ENCODE data around the gene RNF224. TPM values are rescaled to one million over a fixed set of nuclear protein-coding genes. Genes with fewer than 3 reads are reported as not detected.
"Not testable (repeated sequence)": the region's sequence is repeated elsewhere in the genome, so short reads cannot be mapped to it uniquely, and the experiment has no call there.

RNF224 gene
- polyA plus RNA-seq, 4 donors = 0.03 to 83.7 TPM; not detected in 2

DNA sequence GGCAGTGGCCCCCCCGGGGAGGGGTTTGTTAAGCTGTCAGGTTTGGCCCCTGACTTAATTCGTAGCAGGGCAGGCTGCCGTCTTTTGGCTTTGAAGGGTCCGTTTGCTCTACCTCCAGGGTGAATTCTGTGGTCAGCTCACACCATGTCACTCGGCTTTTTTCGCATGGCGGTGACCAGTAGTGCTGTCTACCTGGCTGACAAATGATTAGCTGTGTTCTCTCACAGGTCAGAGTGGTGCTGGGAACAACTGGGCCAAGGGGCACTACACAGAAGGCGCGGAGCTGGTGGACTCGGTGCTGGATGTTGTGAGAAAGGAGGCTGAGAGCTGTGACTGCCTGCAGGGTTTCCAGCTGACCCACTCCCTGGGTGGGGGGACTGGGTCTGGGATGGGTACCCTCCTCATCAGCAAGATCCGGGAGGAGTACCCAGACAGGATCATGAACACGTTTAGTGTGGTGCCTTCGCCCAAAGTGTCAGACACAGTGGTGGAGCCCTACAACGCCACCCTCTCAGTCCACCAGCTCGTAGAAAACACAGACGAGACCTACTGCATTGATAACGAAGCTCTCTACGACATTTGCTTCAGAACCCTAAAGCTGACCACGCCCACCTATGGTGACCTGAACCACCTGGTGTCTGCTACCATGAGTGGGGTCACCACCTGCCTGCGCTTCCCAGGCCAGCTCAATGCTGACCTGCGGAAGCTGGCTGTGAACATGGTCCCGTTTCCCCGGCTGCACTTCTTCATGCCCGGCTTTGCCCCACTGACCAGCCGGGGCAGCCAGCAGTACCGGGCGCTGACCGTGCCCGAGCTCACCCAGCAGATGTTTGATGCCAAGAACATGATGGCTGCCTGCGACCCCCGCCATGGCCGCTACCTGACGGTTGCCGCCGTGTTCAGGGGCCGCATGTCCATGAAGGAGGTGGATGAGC lies 15.2 kb downstream of the RNF224 start:
- Histone ChIP-seq H3K9me3 (ENCODE audit: control insufficient read depth in 2 of 2, insufficient read depth in 1 of 2, low read depth in 1 of 2, low read length in 1 of 2) (no peaks in the 10 kb centered on the region), H3K27ac (ENCODE audit: low read depth in 1 of 3, low read length in 2 of 3) (peak overlapping the region; percentile 82 to 96 (median 89)), H3K27me3 (ENCODE audit: control insufficient read depth in 3 of 3, insufficient read depth in 3 of 3, low read length in 3 of 3) (no peaks in the 10 kb centered on the region), H3K4me3 (ENCODE audit: low read depth in 1 of 3, low read length in 3 of 3) (peak overlapping the region; percentile 88 to 96 (median 91)), H3K36me3 (ENCODE audit: control insufficient read depth in 3 of 3, insufficient read depth in 2 of 3, low read depth in 1 of 3, low read length in 3 of 3) (peaks cover 4 to 39% (median 9%) of the 10 kb centered on the region in 3 donors), H3K4me1 (ENCODE audit: control insufficient read depth in 3 of 3, insufficient read depth in 2 of 3, low read depth in 1 of 3, low read length in 2 of 3) (peaks cover 0 to 49% (median 4%) of the 10 kb centered on the region in 3 donors)
- no peak for FAIRE-seq
- DNase-seq = no peak
- 16 to 60% (median 35%) methylated on average over 36 of the region's 36 CpGs for WGBS, 3 donors

DNA sequence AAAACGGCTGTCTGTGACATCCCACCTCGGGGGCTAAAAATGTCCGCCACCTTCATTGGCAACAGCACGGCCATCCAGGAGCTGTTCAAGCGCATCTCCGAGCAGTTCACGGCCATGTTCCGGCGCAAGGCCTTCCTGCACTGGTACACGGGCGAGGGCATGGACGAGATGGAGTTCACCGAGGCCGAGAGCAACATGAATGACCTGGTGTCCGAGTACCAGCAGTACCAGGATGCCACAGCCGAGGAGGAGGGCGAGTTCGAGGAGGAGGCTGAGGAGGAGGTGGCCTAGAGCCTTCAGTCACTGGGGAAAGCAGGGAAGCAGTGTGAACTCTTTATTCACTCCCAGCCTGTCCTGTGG lies 15.9 kb downstream of the RNF224 start:
- not testable (repeated sequence) for H3K9me3 ChIP-seq (ENCODE audit: control insufficient read depth in 2 of 2, insufficient read depth in 1 of 2, low read depth in 1 of 2, low read length in 1 of 2); DNase-seq; H3K27ac ChIP-seq (ENCODE audit: low read depth in 1 of 3, low read length in 2 of 3); FAIRE-seq; H3K27me3 ChIP-seq (ENCODE audit: control insufficient read depth in 3 of 3, insufficient read depth in 3 of 3, low read length in 3 of 3)
- 51 to 83% (median 67%) methylated on average over 15 to 18 of the region's 18 CpGs for WGBS, 3 donors
- Histone ChIP-seq H3K4me3 (ENCODE audit: low read depth in 1 of 3, low read length in 3 of 3) (peak overlapping the region in 2 of 3 donors; percentile 91 to 96), H3K36me3 (ENCODE audit: control insufficient read depth in 3 of 3, insufficient read depth in 2 of 3, low read depth in 1 of 3, low read length in 3 of 3) (peaks cover 4 to 36% (median 9%) of the 10 kb centered on the region in 3 donors), H3K4me1 (ENCODE audit: control insufficient read depth in 3 of 3, insufficient read depth in 2 of 3, low read depth in 1 of 3, low read length in 2 of 3) (peaks cover 0 to 42% (median 4%) of the 10 kb centered on the region in 3 donors)

DNA sequence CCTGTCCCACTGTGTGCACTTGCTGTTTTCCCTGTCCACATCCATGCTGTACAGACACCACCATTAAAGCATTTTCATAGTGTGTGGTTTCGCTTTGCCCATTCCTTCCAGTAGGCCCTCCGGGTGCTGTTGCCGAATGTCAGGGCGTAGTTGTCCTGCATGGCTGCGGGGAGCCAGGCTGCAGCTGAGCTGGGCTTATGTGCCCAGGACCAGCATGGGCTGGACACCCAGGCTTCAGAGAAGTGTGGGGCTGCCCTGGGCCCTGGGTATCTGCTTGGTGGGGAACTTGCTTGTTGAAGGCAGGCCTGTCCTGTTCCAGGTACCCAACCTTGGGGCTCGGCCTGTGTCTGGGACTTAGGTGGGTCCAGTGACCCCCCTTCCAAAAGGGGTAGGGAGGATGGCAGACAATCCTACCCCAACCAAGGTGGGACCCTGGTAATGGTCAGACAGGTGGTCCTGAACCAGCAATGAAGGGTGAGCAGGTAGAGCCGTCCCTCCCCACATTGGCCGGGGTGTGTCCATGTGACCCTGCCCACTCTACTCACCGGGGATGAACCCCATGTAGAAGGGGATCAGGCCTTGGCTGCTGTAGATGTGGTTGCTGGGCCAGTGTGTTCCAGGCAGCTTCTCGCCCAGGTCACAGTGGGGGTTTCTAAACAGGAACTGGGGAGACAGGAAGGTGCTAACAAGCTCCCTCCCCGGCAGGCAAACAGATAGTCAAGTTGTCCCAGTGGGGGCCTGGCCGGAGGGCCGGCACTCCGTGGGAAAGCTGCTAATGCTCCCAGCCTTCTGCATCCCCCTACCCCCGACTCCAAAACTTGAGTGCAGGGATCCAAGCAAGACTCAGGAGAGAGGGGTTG lies 16.6 kb downstream of the RNF224 start:
- WGBS, 3 donors = 47 to 62% (median 57%) methylated on average over 15 of the region's 15 CpGs
- Histone ChIP-seq H3K27me3 (ENCODE audit: control insufficient read depth in 3 of 3, insufficient read depth in 3 of 3, low read length in 3 of 3) (no peaks in the 10 kb centered on the region), H3K9me3 (ENCODE audit: control insufficient read depth in 2 of 2, insufficient read depth in 1 of 2, low read depth in 1 of 2, low read length in 1 of 2) (no peaks in the 10 kb centered on the region), H3K36me3 (ENCODE audit: control insufficient read depth in 3 of 3, insufficient read depth in 2 of 3, low read depth in 1 of 3, low read length in 3 of 3) (peaks cover 4 to 30% (median 9%) of the 10 kb centered on the region in 3 donors), H3K4me1 (ENCODE audit: control insufficient read depth in 3 of 3, insufficient read depth in 2 of 3, low read depth in 1 of 3, low read length in 2 of 3) (peaks cover 0 to 36% (median 4%) of the 10 kb centered on the region in 3 donors), H3K4me3 (ENCODE audit: low read depth in 1 of 3, low read length in 3 of 3) (peak overlapping the region in 1 of 3 donors; percentile 96), H3K27ac (ENCODE audit: low read depth in 1 of 3, low read length in 2 of 3) (peak overlapping the region in 1 of 3 donors; percentile 5)
- FAIRE-seq (no peak), DNase-seq (peak in 1 of 2 donors; percentile 27)

DNA sequence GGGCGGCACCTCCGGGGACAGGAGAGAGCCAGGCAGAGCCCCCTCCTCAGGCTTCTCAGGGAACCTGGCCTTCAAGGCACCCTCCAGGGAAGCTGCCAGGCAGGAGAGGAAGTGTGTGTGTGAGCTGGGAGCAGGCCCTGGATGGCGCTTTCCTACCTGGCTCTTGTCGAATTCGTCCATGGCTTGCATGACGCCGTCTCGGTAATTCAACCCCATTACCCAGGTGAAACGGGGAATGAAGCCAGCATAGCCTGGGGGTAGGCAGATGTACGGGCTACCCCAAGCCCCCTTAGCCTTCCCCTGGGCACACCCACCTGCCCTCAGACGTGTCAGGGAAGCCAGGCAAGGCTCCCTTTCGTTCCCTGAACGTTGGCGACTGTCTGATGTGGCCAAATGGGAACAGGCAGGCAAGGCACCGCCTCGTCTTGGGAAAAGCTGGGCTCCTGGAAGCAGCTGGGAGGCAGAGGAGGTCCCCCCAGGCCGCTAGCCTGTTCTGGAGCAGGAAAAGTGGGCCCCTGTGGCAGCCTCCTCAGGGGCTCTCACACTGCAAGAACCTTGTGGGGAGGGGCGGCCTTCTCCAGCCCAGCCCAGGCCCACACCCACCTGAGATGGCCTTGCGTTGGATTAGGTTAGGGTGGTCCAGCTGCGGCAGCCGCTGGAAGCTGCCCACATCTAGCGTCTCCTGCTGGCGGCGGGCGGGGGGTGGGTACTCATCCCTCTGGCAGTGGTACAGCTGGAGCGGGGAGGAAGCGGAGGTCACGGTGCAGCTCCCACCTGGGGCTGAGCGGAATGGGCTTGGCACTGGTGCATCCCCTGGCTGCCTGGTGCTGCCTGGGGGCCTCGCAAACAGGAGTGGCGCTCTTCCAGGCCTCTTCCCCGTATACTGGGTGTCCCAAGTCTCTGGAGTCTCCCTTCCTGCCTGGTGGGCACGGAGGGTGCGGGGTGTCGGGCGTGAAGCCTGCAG lies 17.5 kb downstream of the RNF224 start:
- Histone ChIP-seq H3K36me3 (ENCODE audit: control insufficient read depth in 3 of 3, insufficient read depth in 2 of 3, low read depth in 1 of 3, low read length in 3 of 3) (peaks cover 4 to 27% (median 9%) of the 10 kb centered on the region in 3 donors), H3K27me3 (ENCODE audit: control insufficient read depth in 3 of 3, insufficient read depth in 3 of 3, low read length in 3 of 3) (no peaks in the 10 kb centered on the region), H3K9me3 (ENCODE audit: control insufficient read depth in 2 of 2, insufficient read depth in 1 of 2, low read depth in 1 of 2, low read length in 1 of 2) (no peaks in the 10 kb centered on the region), H3K4me3 (ENCODE audit: low read depth in 1 of 3, low read length in 3 of 3) (no peak overlapping the region), H3K27ac (ENCODE audit: low read depth in 1 of 3, low read length in 2 of 3) (no peak overlapping the region), H3K4me1 (ENCODE audit: control insufficient read depth in 3 of 3, insufficient read depth in 2 of 3, low read depth in 1 of 3, low read length in 2 of 3) (peaks cover 0 to 31% (median 4%) of the 10 kb centered on the region in 3 donors)
- no peak for DNase-seq
- 72 to 82% (median 78%) methylated on average over 35 to 36 of the region's 36 CpGs for WGBS, 3 donors
- FAIRE-seq = no peak

DNA sequence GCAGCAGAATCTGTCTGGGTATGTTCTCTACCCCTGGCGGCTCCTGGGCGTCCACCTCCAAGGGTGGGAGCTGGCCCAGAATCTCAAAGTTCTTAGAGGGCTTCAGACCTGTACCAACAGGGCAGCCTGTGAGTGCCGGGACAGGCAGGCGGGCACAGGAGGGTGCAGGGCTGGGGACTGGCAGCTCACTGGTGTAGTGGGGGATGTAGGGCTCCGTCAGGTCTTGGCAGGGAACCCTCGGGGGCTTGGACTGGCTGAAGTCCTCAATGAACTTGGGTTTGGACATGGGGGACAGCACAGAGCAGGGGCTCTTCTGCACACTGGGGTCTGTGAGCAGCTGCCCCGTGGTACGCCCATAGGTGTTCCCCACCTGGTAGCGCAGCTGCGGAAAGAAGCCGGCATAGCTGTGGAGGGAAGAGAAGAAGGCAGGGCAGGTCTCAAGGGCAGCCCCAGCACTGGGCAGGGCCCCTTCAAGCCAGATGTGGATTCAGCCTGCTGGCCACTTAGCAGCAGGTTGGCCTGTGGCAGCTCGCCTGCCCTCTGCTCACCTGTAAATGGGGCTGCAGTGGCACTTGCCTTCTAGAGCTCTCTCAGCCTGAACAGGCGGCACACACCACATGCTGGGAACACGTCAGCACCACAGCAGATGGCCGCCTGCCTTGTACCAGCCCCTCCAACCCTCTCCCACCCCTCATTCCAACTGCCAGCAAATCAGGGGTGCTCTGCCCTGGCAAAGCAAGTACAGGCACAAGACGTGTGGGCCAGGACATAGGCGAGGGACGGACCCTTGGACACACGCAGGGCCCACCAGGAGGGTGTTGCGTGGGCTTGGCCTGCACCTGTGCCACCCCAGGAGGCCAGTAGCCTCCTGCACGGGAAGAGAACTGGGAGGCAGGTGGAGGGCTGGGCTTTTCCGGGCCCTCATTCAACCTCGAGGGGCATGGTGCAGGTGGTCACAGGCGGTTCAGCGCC lies 18.4 kb downstream of the RNF224 start:
- DNase-seq (no peak), FAIRE-seq (no peak)
- no peak overlapping the region for H3K27ac ChIP-seq (ENCODE audit: low read depth in 1 of 3, low read length in 2 of 3)
- 84 to 90% (median 90%) methylated on average over 20 to 25 of the region's 25 CpGs for WGBS, 3 donors
- no peak overlapping the region for H3K4me3 ChIP-seq (ENCODE audit: low read depth in 1 of 3, low read length in 3 of 3)
- no peaks in the 10 kb centered on the region for H3K9me3 ChIP-seq (ENCODE audit: control insufficient read depth in 2 of 2, insufficient read depth in 1 of 2, low read depth in 1 of 2, low read length in 1 of 2)
- peaks cover 0 to 28% (median 4%) of the 10 kb centered on the region in 3 donors for H3K4me1 ChIP-seq (ENCODE audit: control insufficient read depth in 3 of 3, insufficient read depth in 2 of 3, low read depth in 1 of 3, low read length in 2 of 3)
- H3K36me3 ChIP-seq (ENCODE audit: control insufficient read depth in 3 of 3, insufficient read depth in 2 of 3, low read depth in 1 of 3, low read length in 3 of 3) = peaks cover 4 to 27% (median 9%) of the 10 kb centered on the region in 3 donors
- H3K27me3 ChIP-seq (ENCODE audit: control insufficient read depth in 3 of 3, insufficient read depth in 3 of 3, low read length in 3 of 3) = no peaks in the 10 kb centered on the region

DNA sequence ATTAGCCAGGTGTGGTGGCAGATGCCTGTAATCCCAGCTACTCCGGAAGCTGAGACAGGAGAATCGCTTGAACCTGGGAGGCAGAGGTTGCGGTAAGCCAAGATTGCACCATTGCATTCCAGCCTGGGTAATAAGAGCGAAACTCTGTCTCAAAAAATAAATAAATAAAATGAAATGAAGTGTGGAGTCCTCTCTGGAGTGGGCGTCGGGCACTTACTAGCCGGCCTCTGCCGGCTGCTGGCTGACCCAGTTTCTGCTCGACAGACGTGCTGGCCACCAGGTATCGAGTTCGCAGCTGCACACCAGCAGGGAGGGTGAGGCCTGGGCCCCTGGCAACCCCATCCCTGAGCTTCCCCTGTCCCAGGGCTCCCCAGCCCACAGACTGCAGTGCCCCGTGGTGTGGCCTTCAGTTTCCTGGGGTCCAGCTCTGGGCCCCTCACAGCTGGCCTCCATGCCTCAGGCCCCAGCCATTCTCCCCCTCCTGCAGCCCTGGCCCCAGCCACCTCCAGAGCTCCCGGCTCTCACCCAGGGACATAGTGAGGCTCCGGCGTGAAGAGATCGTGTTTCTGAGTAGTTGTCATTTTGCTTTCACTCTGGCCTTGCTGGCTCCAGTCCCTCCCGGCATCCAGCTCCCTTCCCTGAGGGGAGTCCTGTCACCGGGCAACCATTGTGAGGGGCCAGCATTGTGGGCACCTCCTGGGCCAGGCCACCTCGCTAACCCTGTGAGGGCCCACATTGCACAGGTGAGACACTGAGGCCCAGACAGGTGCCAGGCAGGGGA lies 20.0 kb downstream of the RNF224 start:
- DNase-seq (no peak), FAIRE-seq (no peak)
- WGBS, 3 donors = 71 to 79% (median 73%) methylated on average over 20 of the region's 20 CpGs
- Histone ChIP-seq H3K4me1 (ENCODE audit: control insufficient read depth in 3 of 3, insufficient read depth in 2 of 3, low read depth in 1 of 3, low read length in 2 of 3) (peaks cover 0 to 32% (median 4%) of the 10 kb centered on the region in 3 donors), H3K27me3 (ENCODE audit: control insufficient read depth in 3 of 3, insufficient read depth in 3 of 3, low read length in 3 of 3) (no peaks in the 10 kb centered on the region), H3K4me3 (ENCODE audit: low read depth in 1 of 3, low read length in 3 of 3) (no peak overlapping the region), H3K9me3 (ENCODE audit: control insufficient read depth in 2 of 2, insufficient read depth in 1 of 2, low read depth in 1 of 2, low read length in 1 of 2) (no peaks in the 10 kb centered on the region), H3K27ac (ENCODE audit: low read depth in 1 of 3, low read length in 2 of 3) (no peak overlapping the region), H3K36me3 (ENCODE audit: control insufficient read depth in 3 of 3, insufficient read depth in 2 of 3, low read depth in 1 of 3, low read length in 3 of 3) (peaks cover 3 to 20% (median 6%) of the 10 kb centered on the region in 3 donors)

DNA sequence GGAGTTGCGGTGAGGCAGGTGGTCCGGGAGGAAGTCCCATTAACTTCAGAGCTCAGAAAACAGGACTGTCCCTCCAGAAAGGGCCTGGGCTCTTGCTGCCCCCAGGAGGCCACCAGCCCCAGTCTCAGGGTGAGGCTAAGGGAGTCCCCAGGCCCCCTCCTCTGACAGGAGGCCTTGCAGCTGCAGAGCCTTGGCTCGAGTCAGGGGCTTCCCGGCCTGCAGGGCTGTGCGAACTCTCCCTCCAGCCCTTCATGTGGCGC lies 20.5 kb downstream of the RNF224 start:
- H3K27me3 ChIP-seq (ENCODE audit: control insufficient read depth in 3 of 3, insufficient read depth in 3 of 3, low read length in 3 of 3) = no peaks in the 10 kb centered on the region
- peaks cover 0 to 32% (median 1%) of the 10 kb centered on the region in 3 donors for H3K4me1 ChIP-seq (ENCODE audit: control insufficient read depth in 3 of 3, insufficient read depth in 2 of 3, low read depth in 1 of 3, low read length in 2 of 3)
- H3K36me3 ChIP-seq (ENCODE audit: control insufficient read depth in 3 of 3, insufficient read depth in 2 of 3, low read depth in 1 of 3, low read length in 3 of 3) = peaks cover 2 to 15% (median 2%) of the 10 kb centered on the region in 3 donors
- H3K27ac ChIP-seq (ENCODE audit: low read depth in 1 of 3, low read length in 2 of 3) = no peak overlapping the region
- no peak overlapping the region for H3K4me3 ChIP-seq (ENCODE audit: low read depth in 1 of 3, low read length in 3 of 3)
- no peaks in the 10 kb centered on the region for H3K9me3 ChIP-seq (ENCODE audit: control insufficient read depth in 2 of 2, insufficient read depth in 1 of 2, low read depth in 1 of 2, low read length in 1 of 2)
- FAIRE-seq = no peak
- DNase-seq = no peak
- 79 to 86% (median 85%) methylated on average over 6 of the region's 6 CpGs for WGBS, 3 donors
